Keratinocyte (primary cell): ENCODE measurements around the gene MDM2. TPM values are rescaled to one million over a fixed set of nuclear protein-coding genes. Genes with fewer than 3 reads are reported as not detected.

ENCODE experiments used
- DNase-seq: peaks from one replicate; pipeline ENCODE4 v3.0.0-alpha.2; 2011; ENCODE audit warnings: low read depth, missing footprints, low spot score
- FAIRE-seq: peaks from 2 replicates; lab custom pipeline; 2011; peaks lifted over from hg19 to GRCh38; lab: Jason Lieb, UNC
- H2AFZ ChIP-seq: 2 replicates; pipeline ENCODE4 v1.6.0; 2012; ENCODE audit warnings: low read length, control low read depth, inconsistent platforms; ENCODE audit not compliant: control insufficient read depth
- H3K27ac ChIP-seq: 2 replicates; pipeline ENCODE4 v1.5.1; 2011; ENCODE audit warnings: low read length; ENCODE audit not compliant: control insufficient read depth, insufficient read depth
- H3K27me3 ChIP-seq: 3 replicates; pipeline ENCODE4 v1.6.0; 2011; ENCODE audit warnings: low read length; ENCODE audit not compliant: control insufficient read depth, insufficient read depth; ENCODE audit errors: extremely low read depth
- H3K36me3 ChIP-seq, 2 experiments: 2 replicates in 1 of 2; 3 replicates in 1 of 2; pipeline ENCODE4 v1.5.1; 2011; ENCODE audit warnings: low read length in 2 of 2, mild to moderate bottlenecking in 1 of 2; ENCODE audit not compliant: control insufficient read depth in 2 of 2, insufficient read depth in 2 of 2; ENCODE audit errors: extremely low read depth in 1 of 2
- H3K4me1 ChIP-seq: 3 replicates; pipeline ENCODE4 v1.5.1; 2011; ENCODE audit warnings: low read length; ENCODE audit not compliant: control insufficient read depth, insufficient read depth; ENCODE audit errors: extremely low read depth
- H3K4me2 ChIP-seq: 3 replicates; pipeline ENCODE4 v1.6.0; 2011; ENCODE audit warnings: low read depth, low read length; ENCODE audit not compliant: control insufficient read depth, insufficient read depth; ENCODE audit errors: extremely low read depth
- H3K4me3 ChIP-seq, 3 experiments: fragments of 200-600 bp in 1 of 3; sonication (generic) in 1 of 3; 2 replicates in 2 of 3; 3 replicates in 1 of 3; pipeline ENCODE4 v1.5.1; 2011 to 2016; ENCODE audit warnings: low read length in 3 of 3, mild to moderate bottlenecking in 3 of 3, control low read depth in 2 of 3, inconsistent platforms in 1 of 3, low read depth in 1 of 3, mixed read lengths in 1 of 3, mixed run types in 1 of 3, moderate library complexity in 1 of 3; ENCODE audit not compliant: control insufficient read depth in 2 of 3, insufficient read depth in 2 of 3; ENCODE audit errors: extremely low read depth in 1 of 3
- H3K79me2 ChIP-seq: 2 replicates; pipeline ENCODE4 v1.6.0; 2012; ENCODE audit warnings: low read length; ENCODE audit not compliant: control insufficient read depth, insufficient read depth
- H3K9ac ChIP-seq: 3 replicates; pipeline ENCODE4 v1.6.0; 2011; ENCODE audit warnings: low read length; ENCODE audit not compliant: control insufficient read depth, insufficient read depth; ENCODE audit errors: extremely low read depth
- H3K9me1 ChIP-seq: 3 replicates; pipeline ENCODE4 v1.6.0; 2011; ENCODE audit warnings: low read length; ENCODE audit not compliant: control insufficient read depth, insufficient read depth; ENCODE audit errors: extremely low read depth
- H3K9me3 ChIP-seq: 2 replicates; pipeline ENCODE4 v1.5.1; 2012; ENCODE audit warnings: low read depth, low read length; ENCODE audit not compliant: control insufficient read depth
- H4K20me1 ChIP-seq: 3 replicates; pipeline ENCODE4 v1.6.0; 2011; ENCODE audit warnings: low read length; ENCODE audit not compliant: control insufficient read depth, insufficient read depth; ENCODE audit errors: extremely low read depth
- CTCF ChIP-seq, 3 experiments: IDR thresholded peaks in 1 of 3; conservative IDR thresholded peaks in 1 of 3; optimal IDR thresholded peaks in 1 of 3; 2 replicates in 2 of 3; 3 replicates in 1 of 3; pipeline versions ENCODE3 to v1.5.1; 2011; ENCODE audit warnings: low read length in 3 of 3, mild to moderate bottlenecking in 3 of 3, moderate library complexity in 2 of 3, control low read depth in 1 of 3, inconsistent platforms in 1 of 3; ENCODE audit not compliant: insufficient read depth in 2 of 3; ENCODE audit errors: extremely low read depth in 1 of 3
- EZH2 ChIP-seq: IDR thresholded peaks from one replicate; pipeline ENCODE4 v1.6.1; 2012; ENCODE audit warnings: inconsistent platforms, mild to moderate bottlenecking, low read length, moderate library complexity
- dilution Hi-C: fragments of 300-500 bp; cut with MboI; formaldehyde crosslinking; loops from one replicate; pipeline ENCODE4 v1.7.0; 2020; ENCODE audit warnings: low sequenced_read_pairs; ENCODE audit not compliant: extremely low pct_ligation_motif_present
- polyA plus RNA-seq, 5 experiments: library from polyadenylated mRNA; depleted of rRNA in 3 of 5; stranded (reverse) in 3 of 5; stranded (forward) in 1 of 5; unstranded in 1 of 5; fragments of >200 nt; gene quantifications; 1 replicate in 1 of 5; 2 replicates in 3 of 5; 3 replicates in 1 of 5; pipeline versions ENCODE4 v1.2.1 to v1.2.3, GENCODE V29; 2011 to 2012; ENCODE audit warnings: missing spikeins in 2 of 5, low read depth in 1 of 5, low replicate concordance in 1 of 5

The MDM2 gene
- polyA plus RNA-seq, 1 donor (not counting 4 experiments of a cell fraction or from before 2014, with no cell fraction given), result 55.0 TPM

GRCh38 chr12:68790952-68791234, 17.1 kb upstream of the MDM2 start:
- DNase-seq, result no peak
- H3K27ac ChIP-seq, result no peak overlapping the region
- dilution Hi-C loops, result no loop called here
- no peak for FAIRE-seq
- H4K20me1 ChIP-seq, result no peaks in the 10 kb centered on the region
- H3K9ac ChIP-seq, result no peak overlapping the region
- H2AFZ ChIP-seq, result no peak overlapping the region
- H3K36me3 ChIP-seq, result no peaks in the 10 kb centered on the region
- no peak overlapping the region for H3K4me2 ChIP-seq
- H3K4me1 ChIP-seq, result peaks cover 25% of the 10 kb centered on the region
- no peaks in the 10 kb centered on the region for H3K9me1 ChIP-seq
- H3K9me3 ChIP-seq, result no peaks in the 10 kb centered on the region
- H3K4me3 ChIP-seq, result no peak overlapping the region
- no peaks in the 10 kb centered on the region for H3K27me3 ChIP-seq
- TF ChIP-seq EZH2, result no peak
- TF ChIP-seq CTCF (optimal IDR thresholded peaks at IDR 0.05 in 1 of 3, IDR thresholded peaks at IDR 0.05 in 1 of 3, conservative IDR thresholded peaks at IDR 0.05 in 1 of 3; ENCODE audit: extremely low read depth in 1 of 3, insufficient read depth in 2 of 3, low read length in 3 of 3), result no peak
- no peaks in the 10 kb centered on the region for H3K79me2 ChIP-seq

GRCh38 chr12:68791897-68792481, 16.0 kb upstream of the MDM2 start:
- no peaks in the 10 kb centered on the region for H3K79me2 ChIP-seq
- no peaks in the 10 kb centered on the region for H3K36me3 ChIP-seq
- dilution Hi-C loops, result no loop called here
- no peaks in the 10 kb centered on the region for H3K27me3 ChIP-seq
- no peak overlapping the region for H2AFZ ChIP-seq
- no peaks in the 10 kb centered on the region for H3K9me3 ChIP-seq
- no peak overlapping the region for H3K4me2 ChIP-seq
- H3K4me3 ChIP-seq, result no peak overlapping the region
- H3K9ac ChIP-seq, result no peak overlapping the region
- no peak for FAIRE-seq
- TF ChIP-seq EZH2 (no peak), CTCF (optimal IDR thresholded peaks at IDR 0.05 in 1 of 3, IDR thresholded peaks at IDR 0.05 in 1 of 3, conservative IDR thresholded peaks at IDR 0.05 in 1 of 3; ENCODE audit: extremely low read depth in 1 of 3, insufficient read depth in 2 of 3, low read length in 3 of 3) (no peak)
- H3K9me1 ChIP-seq, result no peaks in the 10 kb centered on the region
- H3K27ac ChIP-seq, result no peak overlapping the region
- peaks cover 21% of the 10 kb centered on the region for H3K4me1 ChIP-seq
- no peaks in the 10 kb centered on the region for H4K20me1 ChIP-seq
- DNase-seq, result no peak
